G401.6 (cell line): ENCODE results near the gene ZBTB4.
"Not testable (repeated sequence)": the region's sequence is repeated elsewhere in the genome, so short reads cannot be mapped to it uniquely, and the experiment has no call there.

Experiments used
- FAIRE-seq: peaks from 2 replicates; lab custom pipeline; 2012; peaks lifted over from hg19 to GRCh38; lab: Jason Lieb, UNC

Gene ZBTB4

DNA sequence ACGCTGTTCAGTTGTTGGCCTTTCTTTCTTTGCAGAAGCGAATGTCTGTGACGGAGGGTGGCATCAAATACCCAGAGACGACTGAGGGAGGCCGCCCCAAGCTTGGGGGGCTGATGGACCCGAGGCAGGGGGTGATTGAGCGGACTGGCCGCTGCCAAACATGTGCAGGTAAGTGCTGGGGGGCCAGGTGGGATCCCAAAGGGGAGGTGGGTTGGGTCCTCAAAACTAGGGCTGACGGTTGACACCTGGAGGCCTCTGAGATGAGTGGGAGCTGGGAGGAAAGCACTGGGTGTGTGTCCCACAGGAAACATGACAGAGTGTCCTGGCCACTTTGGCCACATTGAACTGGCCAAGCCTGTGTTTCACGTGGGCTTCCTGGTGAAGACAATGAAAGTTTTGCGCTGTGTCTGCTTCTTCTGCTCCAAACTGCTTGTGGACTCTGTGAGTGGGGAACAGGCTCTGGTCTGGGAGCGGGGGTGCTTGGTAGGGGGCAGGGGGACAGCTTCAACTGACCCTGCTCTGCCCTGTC, 16.5 kb upstream of the ZBTB4 start:
- no peak for FAIRE-seq

GRCh38 chr17:7493941-7494340, 14.5 kb upstream of the ZBTB4 start:
- no peak for FAIRE-seq

- no peak for FAIRE-seq
Measured at GRCh38 chr17:7491583-7491982, 12.2 kb upstream of the ZBTB4 start.

GRCh38 chr17:7490144-7490543, 10.7 kb upstream of the ZBTB4 start:
- no peak for FAIRE-seq

- FAIRE-seq = no peak
Measured at GRCh38 chr17:7486181-7486580, 6.8 kb upstream of the ZBTB4 start.

- FAIRE-seq = no peak
Measured at GRCh38 chr17:7484919-7485377, 5.5 kb upstream of the ZBTB4 start.

- peak; percentile 81 for FAIRE-seq
Measured at GRCh38 chr17:7484067-7484918, 4.9 kb upstream of the ZBTB4 start, which contains the start of gene POLR2A. Gene POLR2A, plus strand, starts transcription at chr17:7484366.

DNA sequence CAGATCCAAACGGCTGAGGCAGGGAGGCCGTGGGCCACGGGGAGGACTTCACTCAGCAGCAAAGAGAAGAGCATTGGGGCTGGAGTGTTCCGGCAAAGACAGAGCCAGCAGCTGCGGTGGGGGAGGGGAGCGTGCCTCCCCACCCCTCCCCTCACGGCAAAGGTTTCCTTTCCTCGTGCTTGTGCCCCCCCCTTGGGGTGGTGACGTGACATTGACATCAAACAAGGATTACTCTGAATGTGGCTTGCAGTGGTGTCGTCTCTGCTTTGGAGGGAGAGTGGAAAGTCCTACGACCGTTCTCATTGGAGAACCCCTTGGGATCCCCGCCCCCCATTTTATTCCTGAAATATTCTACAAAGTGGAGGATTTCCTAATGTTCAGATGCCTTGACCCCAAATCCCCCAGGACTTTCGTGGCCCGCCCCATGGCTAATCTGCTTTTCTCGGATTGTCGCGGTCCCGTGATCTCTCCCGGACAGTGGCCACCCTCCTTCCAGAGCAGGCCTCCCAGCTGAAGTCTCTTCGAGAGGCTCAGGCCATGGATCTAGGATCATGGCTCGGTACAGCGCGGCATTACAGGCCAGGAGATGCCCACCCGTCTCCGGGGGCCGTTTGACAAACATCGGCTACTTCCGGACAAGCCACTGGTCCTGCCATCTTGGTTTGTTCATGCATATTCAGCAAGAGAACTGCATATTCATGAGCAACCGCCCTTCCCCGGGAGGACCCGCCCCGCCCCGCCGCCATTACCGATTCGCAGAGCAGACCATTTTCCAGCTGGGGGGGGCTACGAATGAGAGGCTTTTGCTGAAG, 4.0 kb upstream of the ZBTB4 start:
- peak; percentile 91 for FAIRE-seq

DNA sequence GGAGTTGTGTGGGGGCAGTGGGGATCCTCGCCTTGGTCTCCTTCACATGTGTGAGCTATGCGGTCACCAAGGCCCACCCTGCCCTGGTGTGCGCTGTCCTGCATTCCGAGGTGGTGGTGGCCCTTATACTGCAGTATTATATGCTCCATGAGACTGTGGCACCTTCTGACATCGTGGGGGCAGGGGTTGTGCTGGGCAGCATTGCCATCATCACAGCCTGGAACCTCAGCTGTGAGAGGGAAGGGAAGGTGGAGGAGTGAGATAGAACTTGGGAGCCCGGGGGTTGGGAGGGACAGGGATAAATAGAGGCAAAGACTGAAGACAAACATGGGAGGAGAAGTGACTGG, 3.3 kb upstream of the ZBTB4 start:
- FAIRE-seq = not testable (repeated sequence)

GRCh38 chr17:7481842-7482741, 2.7 kb upstream of the ZBTB4 start:
- not testable (repeated sequence) for FAIRE-seq

DNA sequence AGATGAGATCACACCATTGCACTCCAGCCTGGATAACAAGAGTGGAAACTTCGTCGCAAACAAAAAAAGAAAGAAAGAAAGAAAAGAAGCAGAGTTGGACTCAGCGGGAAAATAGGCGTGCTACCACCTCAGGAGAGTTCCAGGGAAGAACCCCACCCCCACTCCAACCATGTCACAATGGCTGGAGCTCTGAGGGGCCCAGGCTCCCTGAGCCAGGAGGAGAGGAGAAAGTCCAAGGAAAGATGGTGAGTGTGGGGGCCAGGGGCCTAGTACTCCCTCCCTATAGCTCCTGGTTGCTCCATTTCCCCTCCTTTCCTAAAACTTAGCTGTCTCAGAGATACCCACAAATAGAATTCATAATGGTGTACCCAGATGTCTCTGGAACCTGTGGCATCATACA, 1.8 kb upstream of the ZBTB4 start, which contains the start of gene SLC35G6:
Gene SLC35G6, plus strand, starts transcription at position 172 of the 400 bp plus-strand sequence. Its CDS starts 71 bp downstream, at position 243.
- not testable (repeated sequence) for FAIRE-seq

GRCh38 chr17:7480089-7480384, 606 bp upstream of the ZBTB4 start:
- FAIRE-seq = no peak

DNA sequence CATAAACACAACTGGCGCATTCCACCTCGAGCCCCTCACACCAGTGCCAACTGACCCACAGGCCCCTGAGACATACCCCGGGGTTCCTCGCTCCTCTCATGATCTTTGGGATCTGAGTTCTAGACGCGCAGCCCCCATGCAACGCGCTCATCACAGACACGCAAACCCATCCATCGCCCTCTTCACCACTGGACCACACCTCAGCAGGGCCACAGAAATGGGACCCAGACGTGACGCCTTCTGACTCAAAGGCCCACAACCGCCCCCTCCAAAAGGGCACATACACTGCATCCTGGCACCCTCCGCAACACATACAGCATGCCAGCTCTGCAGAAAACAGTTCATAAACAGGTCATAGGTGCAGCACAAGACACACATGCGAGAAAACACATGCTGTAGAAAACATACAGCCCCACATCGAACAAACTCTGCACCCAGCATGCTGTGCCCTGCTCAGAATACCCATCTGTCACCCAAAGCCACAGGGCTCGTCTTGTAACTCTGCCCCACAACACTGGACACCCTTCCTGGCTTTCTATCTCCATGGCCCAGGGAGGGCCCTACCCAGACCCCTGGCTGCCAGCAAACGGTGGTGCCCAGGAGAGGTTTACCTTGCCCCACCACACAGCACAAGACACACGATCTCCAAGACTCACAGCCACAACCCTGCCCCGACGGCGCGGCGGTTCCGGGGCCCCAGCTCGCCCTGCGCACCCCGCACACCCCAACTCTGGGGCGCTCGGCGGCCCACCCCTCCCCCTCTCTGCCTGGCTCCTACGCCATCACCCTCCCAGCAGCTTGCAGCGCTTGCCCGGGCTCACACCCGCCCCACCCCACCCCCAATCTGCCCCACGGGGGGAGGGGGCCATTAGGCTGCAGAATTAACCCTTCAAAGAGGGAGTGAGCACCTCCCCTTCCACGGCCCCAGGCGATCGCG, 887 bp downstream of the ZBTB4 start:
- no peak for FAIRE-seq

GRCh38 chr17:7477392-7478275, 1.8 kb downstream of the ZBTB4 start:
- FAIRE-seq = no peak

DNA sequence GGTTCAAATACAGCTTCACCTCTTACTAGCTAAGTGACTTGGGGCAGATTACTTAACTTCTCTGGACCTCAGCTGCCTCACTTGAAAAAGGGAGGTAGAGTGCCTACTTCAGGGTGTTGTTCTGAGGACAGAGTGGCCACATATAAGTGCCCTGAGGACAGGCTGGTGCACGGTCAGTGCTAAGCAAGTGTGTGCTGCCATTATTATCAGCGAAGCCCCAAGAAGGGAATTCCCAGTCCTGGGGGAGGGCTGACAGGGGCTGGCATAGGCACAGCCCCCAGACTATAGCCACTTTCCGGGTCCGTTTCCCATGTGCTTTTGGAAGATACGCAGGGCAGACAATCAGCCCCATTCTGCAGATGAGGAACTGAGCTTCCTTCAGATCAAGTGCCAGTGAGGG, 2.5 kb downstream of the ZBTB4 start:
- no peak for FAIRE-seq

DNA sequence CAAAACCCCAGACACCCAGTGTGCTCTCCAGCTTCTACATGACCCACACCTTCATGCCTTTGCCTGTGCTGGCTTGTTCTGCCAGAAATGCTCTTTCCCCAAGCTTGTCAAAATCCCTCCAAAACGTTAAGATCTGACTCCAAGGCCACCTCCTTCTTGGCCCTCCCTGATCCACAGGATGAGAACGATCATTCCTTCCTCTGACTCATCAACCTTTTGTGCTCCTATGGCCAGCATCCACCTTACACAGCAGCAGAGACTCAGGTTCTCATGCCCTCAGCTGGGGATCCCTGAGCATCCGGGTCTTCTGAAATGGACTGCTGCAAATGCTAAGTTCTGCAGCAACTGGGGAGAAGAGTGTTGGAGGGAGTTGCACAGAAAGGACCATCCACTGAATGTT, 2.9 kb downstream of the ZBTB4 start:
- no peak for FAIRE-seq

DNA sequence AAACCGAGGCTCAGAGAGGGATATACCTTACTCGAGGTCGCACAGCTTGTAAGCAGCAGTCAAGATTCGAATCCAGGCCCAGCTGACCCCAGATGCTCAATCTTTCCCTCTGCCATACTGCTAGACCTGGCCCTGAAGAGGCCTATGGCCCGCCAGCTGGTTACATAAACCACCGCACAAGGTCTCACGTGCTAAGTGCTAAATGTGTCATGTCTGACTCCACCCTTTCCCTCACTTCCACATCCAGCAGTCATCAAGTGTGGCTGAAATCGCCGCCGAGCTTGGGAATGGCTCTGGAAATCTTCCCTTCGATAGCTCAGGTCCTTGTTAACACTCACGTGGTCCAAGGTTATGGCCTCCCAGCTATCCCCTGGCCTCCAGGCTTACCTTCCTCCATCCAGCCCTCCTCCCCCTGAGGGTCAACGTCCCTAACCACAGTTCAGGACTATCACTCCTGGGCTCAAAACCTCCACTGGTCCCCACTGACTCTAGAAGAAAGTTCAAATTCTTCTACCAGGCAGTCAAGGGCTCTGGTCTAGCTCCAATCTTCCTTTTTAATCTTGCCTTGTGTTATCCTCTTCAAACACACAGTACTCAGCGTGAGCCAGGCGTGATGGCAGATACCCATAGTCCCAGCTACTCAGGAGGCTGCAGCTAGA, 3.5 kb downstream of the ZBTB4 start:
- no peak for FAIRE-seq

GRCh38 chr17:7474767-7475166, 4.7 kb downstream of the ZBTB4 start:
- not testable (repeated sequence) for FAIRE-seq

DNA sequence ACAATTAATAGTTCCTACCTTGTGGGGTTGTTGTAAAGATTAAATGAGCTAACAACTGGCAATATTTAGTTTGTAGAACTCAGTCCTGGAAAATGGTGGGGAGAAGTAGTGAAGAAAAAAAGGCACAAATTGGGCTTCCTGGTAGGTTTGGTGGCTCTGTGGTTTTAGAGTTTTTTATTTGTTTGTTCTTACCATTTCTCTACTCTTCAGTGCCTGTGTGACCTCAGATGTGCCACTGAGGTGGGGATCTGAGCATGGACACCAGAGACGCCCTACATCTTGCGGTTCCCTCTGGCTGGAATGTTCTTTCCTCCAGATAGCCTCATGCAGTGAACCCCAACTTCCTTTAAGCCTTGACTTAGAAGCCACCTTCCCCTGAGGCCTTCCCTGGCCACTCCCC, 7.7 kb downstream of the ZBTB4 start:
- FAIRE-seq = no peak
